HG02610 (cell line): ENCODE results near the gene PPP1R37.
"Not testable (repeated sequence)": the region's sequence is repeated elsewhere in the genome, so short reads cannot be mapped to it uniquely, and the experiment has no call there.

Experiments used
- ATAC-seq: cut with Tn5 transposase; IDR thresholded peaks from one replicate; pipeline ENCODE4 v1.9.1; 2021; ENCODE audit warnings: mild to moderate bottlenecking, moderate library complexity; ENCODE audit not compliant: unreplicated experiment

Gene PPP1R37

DNA sequence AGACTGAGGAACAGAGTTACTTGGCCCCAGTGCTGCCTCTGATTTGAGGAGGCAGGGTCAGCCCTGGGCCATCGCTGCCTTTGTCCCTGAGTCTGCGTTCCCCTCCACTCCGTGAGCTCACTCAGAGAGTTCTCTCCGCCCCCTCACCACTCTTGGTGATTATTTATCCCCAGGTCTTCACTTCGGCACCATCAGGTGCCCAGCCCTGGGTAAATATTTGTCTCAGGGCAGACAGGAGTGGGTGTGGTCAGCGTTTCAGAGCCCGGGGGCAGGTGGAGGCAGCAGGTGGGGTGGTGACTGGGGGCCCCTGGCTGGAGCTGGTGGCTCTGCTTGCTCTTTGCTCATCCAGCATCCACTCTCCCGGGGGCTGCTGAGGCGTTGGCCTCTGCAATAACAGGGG, 20.6 kb downstream of the PPP1R37 start:
- ATAC-seq = no peak

DNA sequence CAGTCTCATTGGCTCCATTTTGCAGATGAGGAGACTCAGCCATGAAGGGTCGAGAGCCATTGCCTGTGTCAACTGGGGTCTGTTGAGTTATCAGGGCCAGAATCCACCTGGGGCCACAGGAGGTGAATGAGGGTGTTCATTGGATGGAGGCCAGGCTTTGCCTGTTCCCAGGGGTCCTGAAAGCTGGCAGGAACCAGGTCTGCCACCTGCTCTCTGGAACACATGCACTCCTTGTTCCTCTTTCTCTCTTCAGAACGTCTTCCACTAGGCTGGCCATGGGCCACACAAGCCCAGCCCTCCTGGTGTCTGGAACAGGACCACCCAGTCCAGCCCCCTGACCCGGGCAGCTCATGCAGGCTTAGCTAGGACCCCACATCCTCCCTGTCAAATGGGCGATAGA, 21.1 kb downstream of the PPP1R37 start:
- no peak for ATAC-seq

DNA sequence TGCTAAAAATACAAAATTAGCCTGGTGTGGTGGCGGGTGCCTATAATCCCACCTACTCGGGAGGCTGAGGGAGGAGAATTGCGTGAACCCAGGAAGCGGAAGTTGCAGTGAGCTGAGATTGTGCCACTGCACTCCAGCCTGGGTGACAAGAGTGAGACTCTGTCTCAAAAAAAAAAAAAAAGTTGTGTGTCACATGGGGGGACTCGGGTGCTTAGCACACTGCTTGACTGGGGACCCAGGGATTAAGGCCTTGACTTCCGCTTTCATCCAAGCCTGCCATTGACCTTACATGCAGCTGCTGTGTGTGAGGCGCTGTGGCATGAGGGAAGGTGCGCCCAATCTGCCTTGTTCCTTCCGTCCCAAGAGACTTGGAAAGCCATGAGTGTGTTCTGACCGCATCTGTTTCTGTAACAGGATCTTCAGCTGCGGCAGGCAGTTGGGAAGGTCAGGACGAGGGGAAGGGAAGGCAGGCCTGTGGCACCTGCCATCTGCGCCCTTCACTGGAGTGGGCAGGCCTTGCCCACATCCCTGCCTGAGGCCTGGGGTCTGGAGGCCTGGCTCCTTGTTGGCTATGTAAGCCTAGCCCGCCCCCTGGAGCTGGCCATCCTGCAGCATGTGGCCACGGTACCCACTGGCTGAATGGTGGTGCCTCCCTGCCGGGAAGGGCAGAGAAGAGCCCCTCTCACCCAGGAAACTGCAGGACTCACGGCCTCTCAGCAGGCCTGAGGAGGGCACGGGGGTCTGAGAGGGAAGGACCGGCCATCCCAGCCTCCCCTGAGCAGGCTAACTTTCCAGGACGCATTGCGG, 23.0 kb downstream of the PPP1R37 start:
- no peak for ATAC-seq

DNA sequence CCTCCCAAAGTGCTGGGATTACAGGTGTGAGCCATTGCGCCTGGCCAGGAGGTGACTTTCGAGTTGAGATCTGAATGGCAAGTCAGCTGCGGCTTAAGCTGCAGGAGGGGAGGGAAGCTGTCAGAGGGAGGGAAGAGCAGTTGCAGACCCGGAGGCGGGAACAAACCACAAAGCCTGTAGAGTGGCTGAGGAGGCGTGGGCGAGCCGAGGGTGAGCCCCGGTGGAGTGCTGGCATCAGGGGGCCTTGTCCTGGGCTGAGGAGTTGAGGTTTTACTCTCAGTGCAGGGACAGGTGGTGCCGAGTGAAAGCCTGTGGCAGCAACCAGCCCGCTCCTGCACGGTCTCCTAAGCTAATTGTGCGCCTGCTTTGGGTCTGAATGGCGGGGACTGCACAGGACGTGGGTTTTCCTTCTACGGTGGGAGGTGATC, 24.2 kb downstream of the PPP1R37 start:
- ATAC-seq = no peak

DNA sequence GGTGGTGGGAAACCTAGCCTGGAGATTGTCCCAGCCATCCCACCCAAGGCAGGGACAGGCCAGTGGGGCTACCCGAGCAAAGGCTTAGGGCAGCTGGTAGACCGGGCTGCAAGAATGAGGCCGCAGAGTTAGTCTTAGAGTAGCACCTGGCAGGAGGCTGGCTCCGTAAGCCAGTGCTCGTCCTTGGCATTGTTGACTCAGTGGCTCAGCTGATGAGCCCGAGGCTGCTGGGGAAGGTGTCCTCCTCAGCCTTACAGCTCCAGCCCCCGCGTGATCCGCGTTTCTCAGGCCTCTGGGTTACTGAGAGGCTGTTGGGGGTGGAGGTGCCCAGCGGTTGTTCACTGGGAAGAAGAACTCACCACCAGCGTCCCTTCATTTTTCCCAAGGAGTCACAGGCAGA, 24.7 kb downstream of the PPP1R37 start:
- ATAC-seq = no peak

DNA sequence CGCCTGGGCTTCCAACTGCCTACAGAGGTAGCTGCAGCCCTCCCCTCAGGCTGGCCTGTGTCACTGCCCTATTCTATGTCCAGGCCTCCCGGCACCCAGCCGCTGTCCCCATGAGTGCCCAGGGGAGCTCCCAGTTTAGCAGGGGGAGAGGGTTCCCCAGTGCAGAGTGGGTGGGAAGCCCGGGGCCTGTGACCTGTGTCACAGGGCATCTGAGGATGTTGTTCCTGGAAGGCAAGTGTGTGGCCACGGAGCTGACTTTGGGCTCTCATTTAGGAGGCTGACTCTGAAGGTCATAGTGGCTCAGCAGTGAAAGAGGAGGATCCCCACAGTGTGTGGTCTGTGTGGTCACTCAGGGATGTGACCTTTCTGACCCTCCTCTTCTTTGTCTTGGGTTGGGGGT, 25.1 kb downstream of the PPP1R37 start:
- no peak for ATAC-seq

DNA sequence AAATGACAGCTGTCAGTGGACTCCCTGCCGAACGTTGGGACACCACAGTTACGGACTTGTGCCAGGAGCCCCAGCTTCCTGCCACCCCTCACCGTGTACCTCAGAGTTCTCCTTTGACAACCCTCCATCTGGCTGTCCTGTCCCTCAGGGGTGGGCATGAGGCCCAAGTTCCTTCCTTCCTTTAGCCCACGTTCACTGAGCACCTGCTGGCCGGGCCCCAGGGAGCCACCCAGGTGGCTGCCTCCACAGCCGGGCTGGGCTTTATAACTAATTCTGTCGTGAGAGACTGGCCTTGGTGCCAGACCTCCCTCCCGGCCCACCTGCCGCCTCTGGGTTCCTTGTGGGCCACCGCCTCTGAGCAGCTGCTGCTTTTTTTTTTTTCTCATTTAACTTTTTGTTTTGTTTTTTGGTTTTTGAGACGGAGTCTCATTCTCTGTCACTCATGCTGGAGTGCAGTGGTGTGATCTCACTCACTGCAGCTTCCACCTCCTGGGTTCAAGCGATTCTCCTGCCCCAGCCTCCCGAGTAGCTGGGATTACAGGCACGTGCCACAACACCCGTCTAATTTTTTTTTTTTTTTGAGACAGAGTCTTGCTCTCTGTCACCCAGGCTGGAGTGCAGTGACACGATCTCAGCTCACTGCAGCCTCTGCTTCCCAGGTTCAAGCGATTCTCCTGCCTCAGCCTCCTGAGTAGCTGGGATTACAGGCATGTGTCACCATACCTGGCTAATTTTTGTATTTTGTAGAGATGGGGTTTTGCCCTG, 25.8 kb downstream of the PPP1R37 start:
- ATAC-seq = not testable (repeated sequence)

DNA sequence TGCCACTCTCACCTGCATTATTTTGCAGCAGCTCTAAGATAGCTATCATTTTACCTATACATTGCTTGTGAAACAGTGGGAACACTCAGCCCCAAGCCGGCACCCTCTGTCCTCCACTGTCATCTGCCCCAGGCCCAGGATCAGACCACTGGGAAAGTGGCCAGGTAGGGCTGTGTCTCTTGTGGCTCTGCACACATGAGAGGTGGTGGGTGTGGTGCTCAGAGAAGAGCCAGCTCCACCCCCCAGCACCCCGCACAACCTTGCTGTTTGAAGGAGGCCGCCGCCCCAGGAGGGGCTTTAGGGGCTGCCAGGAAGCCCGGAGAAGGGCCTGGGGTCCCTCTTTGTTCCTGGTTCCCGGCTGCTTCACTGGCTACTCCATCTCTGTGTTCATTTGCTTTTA, 26.6 kb downstream of the PPP1R37 start:
- no peak for ATAC-seq

DNA sequence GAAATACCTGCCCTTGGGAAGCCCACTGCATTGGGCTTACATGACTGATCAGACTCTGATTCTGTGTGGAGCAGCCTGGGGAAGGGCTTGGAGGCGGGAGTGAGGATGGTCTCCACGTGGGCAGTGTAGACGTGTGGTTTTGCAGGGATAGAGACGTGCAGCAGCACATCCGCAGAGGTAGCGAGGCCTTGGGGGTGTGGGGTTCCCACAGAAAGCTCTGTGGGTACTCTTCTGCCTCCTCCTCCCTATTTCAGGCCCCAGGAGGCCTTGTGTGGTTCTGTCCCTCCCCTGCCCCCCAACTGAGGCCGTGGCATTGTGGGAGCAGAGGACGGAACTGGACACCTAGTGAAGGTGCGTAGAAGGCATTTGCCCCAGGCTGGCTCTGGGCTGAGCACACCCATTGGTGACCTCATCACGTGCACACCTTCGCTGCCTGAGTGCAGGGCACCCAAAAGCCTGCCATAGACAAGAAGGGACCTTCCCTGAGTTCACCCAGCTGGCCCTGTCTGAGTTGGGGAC, 28.9 kb downstream of the PPP1R37 start:
- no peak for ATAC-seq

DNA sequence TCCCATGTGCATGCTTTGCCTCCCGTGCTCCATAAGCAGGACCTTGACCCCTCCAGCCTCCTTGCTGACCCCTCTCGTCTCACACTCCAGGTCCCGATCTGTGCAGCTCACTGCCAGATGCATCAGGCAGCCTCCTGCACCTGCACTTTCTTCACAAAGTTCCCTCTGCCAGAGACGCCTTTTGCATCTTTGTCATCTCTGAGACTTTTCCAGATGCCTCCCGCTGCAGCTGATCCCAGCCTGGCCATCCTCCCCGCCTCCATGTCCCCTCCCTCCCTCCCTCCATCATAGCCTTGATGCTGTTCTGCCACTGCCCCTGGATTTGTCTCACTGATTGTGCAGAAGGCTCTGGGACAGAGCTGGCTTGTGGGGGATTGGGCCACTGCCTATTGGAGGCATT, 29.9 kb downstream of the PPP1R37 start:
- ATAC-seq = no peak

DNA sequence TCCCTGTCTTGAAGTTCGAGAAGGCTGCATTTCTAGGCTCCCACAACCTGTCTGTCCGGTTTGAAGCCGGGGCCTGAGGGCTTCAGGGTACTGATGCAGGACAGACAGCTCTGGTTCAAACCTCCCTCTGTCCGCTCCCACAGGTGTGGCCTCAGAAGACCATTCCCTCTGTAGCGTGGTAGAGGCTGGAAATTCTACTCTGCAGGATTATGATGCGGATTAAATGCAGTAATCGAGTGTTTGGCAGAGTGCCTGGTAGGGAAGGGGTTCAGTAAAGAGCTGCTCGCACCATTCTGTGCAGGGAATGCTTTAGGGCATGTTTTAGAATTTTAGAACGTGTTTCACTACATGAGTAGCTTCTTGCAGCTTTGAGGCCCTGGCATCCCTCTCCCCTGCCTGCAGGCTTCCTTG, 30.5 kb downstream of the PPP1R37 start:
- ATAC-seq = no peak

DNA sequence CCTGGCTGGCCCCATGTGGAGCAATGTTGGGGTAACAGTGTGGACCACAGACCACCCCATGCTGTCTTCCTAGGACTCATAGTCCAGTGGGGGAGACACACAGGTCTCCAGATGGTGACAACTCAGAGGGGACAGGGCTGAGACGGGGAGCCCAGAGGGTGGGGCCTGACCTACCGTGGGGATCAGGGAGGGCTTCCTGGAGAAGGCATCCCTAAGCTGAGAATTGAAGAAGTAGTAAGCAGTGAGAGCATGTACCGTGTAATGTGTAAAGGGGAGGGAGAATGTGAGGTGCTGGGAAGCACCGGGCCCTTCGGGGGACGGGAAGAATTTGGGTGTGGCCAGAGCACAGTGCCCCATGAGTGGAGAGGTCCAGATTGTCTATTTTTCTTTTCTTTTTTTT, 31.0 kb downstream of the PPP1R37 start:
- no peak for ATAC-seq

DNA sequence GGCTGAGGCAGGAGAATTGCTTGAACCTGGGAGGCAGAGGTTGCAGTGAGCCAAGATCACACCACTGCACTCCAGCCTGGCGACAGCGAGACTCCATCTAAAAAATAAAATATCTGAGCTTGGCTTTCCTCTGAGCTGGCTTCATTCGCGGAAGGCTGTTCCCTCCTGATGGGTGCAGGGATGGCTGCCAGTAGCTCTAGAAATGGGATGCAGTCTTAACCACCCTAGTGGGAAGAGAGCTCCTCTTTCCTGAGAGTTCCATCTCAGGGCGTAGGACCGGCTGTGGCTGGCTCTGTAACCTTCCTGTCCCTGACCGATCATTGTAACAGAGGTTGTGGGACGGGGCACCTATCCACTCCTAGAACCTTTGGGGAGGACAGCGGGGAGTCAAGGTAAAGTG, 32.4 kb downstream of the PPP1R37 start:
- ATAC-seq = no peak

DNA sequence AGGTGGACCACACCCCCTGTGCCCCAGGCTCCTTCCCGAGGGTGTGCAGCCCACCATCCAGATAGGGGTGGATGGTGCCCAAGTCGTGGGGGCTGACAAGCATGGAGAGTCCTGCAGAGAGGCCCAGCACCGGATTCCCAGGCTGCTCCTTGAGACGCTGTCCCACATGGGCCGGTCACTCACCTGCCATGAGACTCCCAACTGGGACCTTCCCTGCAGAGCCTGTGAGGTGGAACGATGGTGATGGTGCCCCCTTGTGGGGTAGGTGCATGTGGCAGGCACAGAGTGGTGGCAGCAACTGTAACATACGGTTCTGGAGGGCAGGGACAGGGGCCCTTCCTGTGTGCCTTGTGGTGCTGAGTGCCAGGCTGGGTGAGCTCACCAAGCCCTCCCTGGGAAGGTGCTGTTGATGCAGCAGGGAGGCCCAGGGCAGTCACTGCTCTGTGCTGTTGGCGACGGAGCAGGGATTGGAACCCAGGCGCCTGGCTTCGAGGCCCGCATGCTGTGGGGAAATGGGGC, 33.1 kb downstream of the PPP1R37 start:
- no peak for ATAC-seq

DNA sequence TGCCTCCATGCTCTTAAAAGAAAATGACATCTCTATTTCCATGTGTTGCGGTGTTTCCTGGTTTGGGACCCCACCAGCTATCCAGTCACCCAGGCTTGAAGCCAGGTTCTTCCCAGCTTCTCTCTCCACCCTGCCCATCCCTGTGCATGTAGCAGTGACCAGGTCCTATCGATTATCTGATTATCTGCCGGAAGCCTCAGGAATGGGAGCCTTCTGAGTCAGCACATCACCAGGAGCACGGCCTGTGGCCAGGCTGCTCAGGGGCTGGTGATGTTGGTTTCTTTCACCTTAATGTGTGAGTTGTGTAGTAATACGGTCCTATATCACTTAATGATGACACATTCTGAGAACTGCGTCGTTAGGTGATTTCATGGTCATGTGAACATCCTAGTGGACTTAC, 33.7 kb downstream of the PPP1R37 start:
- ATAC-seq = no peak

DNA sequence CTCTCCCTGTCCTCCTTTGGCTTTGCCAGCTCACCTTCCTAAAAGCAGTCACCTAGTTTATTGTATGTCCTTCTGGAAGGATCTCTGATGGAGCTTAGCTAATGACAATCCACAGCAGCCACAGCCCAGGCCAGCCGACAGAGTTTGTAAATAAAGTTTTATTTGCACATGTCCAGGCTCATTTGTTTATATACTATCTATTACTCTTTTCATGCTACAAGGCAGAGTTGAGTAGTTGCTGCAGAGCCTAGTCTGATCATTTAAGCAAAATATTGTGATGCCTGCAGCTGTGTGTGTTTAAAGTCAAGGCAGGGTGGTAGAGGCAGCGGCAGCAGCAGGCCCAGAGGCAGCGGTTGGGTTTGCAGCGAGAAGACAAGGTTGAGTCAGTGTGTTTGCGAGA, 35.2 kb downstream of the PPP1R37 start:
- no peak for ATAC-seq

DNA sequence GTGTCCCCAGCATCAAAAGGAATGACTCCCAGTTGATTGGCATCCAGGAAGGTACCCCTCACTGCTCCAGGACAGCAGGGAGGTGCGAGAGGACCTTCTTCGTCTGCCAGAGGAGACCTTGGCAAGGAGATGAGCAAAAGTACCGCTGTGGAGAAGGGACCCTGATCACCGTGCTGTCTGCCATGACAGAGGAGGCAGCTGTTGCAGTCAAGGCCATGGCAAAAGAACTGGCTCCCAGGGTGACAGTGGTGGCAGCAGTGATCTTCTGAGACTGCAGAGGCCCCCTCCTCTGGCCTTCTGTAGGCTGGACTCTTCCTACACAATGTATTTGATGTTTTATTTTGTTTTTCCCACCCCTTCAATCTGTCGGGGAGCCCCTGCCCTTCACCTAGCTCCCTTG, 35.8 kb downstream of the PPP1R37 start:
- ATAC-seq = no peak

DNA sequence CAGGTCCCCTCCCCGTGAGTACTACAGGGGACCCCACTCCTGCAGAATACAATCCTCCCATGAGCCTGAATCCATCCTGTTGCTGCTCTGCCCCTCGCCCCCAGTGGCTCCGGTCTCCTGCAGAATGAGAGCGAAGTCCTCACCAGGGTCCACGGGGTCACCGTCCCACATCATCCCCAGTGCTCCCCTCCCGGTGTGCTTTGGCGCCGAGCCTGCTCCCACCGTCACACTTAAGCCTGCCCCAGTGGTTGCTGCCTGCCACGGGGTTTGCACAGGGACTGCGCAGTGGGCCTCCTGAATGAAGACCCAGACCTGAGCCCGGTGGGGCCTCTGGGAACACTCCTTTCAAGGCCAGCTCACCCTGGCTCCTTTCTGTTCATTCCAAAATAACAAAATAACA, 37.3 kb downstream of the PPP1R37 start:
- ATAC-seq = no peak

DNA sequence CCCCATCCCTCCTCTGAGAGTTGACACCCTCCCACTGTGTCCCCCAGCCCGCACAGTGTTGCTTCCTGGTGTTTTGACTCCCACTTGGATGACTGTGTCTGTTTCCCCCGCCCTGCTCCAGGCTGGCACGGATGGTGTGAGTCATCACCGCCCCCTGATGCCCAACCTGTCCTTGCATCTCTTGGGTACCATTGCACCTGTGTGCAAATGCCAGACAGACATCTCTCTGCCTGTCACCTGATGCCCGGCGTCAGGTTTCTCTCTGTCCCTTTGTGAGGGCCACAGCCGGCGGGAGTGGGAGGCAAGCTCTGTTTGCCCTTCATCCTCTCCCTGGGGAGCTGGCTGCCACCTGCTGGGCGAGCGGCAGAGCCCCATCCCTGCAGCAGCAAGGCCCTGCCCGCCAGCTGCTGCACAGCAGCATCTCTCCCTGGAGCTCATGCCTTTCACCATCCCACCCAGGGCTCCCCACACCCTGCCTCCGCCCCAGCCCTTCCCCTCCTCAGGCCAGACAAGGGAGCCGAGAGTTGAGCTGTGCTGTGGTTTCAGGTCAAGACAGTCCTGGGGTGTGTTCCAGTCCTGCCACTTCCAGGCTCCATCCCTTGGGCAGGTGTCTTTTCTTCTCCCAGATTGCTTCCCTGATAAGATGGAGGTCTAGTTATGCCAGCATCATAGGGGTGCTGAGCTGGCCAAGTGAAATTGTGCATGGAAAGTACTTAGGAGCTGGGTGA, 38.1 kb downstream of the PPP1R37 start:
- ATAC-seq = no peak

DNA sequence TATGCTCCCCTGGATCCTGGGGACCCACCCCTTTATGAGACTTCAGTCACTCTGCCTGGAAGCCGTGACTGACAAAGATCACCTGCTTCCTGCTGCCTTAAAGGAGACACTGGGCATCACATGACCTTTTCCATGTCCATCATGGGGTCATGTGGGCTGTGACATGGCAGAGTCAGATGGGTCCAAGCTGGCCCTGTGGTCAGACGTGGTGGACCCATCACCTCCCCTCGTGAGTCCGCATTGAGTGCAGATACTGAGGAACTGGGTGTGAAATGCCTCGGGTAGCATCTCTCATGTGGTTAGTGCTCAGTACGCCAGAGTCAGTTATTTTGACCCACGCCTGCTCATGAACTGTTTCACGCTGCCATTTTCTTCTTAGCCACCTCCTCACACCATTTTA, 40.7 kb downstream of the PPP1R37 start:
- ATAC-seq = no peak

DNA sequence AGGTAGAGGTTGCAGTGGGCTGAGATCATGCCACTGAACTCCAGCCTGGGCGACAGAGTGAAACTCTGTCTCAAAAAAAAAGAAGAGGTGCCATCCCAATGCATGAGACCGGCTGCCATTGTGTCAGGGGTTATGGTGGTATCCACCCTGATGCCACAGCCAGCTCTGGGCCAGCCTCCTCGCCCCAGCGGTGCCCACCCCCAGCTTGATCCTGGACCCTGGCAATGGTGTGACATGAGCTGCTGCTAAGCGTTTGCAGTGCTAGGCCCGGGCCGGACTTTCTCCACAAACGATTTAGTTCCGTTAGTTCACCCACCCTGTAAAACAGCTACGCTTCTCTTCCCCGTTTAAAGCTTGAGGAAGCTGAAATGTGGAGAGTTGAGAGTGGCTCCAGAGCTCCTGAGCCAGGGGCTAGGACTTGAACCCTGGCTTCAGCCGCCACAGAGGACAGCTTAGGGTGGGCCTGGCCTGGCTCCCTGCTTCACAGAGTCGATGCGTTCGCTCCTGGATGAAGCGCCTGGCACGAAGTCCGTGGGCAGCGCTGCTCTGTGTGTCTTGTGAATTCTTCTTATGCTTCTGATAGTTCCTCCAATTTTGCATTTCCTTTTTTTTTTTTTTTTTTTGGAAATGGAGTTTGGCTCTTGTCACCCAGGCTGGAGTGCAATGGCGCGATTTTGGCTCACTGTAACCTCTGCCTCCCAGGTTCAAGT, 42.4 kb downstream of the PPP1R37 start:
- no peak for ATAC-seq
